TTC549 (cell line): Measurements from ENCODE around the gene PGA4.

ENCODE experiments used
- FAIRE-seq: peaks from 2 replicates; lab custom pipeline; 2012; peaks lifted over from hg19 to GRCh38; lab: Jason Lieb, UNC

PGA4 gene

DNA sequence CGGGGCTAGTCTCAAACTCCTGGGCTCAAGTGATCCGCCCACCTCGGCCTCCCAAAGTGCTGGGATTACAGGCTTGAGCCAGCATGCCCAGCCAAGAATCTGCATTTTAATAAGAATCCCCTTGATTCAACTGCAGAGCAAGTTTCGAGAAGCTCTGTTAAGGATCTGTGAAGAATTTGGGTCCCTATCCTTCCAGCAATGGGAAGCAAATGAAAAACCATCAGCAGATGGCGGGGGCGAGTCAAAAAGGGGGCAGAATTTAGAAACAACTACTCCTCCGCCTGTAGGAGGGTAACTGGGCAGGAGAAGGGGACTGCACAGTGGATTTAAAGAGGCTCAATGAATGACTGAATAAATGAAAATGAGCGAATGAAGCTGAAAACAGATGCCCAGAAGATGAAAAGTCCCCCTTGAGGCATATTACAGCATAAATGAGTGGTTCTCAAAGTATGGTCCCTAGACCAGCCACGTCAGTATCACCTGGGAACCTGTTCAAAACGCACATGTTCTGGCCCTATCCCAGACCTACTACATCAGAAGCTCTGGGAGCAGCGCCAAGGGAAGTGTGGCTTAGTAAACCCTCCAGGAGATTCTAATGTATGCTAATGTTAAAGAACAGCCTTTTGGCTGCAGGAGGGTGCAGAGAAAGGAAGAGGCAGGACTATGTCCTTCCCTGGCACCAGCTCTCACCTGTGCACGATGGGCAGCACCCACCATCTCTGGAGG lies 58.0 kb downstream of the PGA4 start:
- FAIRE-seq = no peak

- no peak for FAIRE-seq
Measured at GRCh38 chr11:61280883-61281580, 58.9 kb downstream of the PGA4 start.
